HUES64 (cell line): ENCODE measurements around the gene CD58.

Source experiments
- H3K27ac ChIP-seq: 2 replicates; pipeline ENCODE4 v1.7.0; 2013; ENCODE audit warnings: low read depth, low read length, inconsistent platforms
- H3K27me3 ChIP-seq: 2 replicates; pipeline ENCODE4 v1.6.1; 2013; ENCODE audit warnings: mild to moderate bottlenecking, low read length; ENCODE audit not compliant: insufficient read depth
- H3K36me3 ChIP-seq: 2 replicates; pipeline ENCODE4 v1.6.1; 2013; ENCODE audit warnings: mild to moderate bottlenecking, low read length; ENCODE audit not compliant: insufficient read depth
- H3K4me1 ChIP-seq: 2 replicates; pipeline ENCODE4 v1.6.1; 2013; ENCODE audit warnings: mild to moderate bottlenecking, low read length, moderate library complexity; ENCODE audit not compliant: insufficient read depth
- H3K4me3 ChIP-seq: 2 replicates; pipeline ENCODE4 v1.5.1; 2013; ENCODE audit warnings: mild to moderate bottlenecking, low read length, moderate library complexity
- H3K9ac ChIP-seq: 2 replicates; pipeline ENCODE4 v1.6.1; 2013; ENCODE audit warnings: mild to moderate bottlenecking, low read depth, low read length
- H3K9me3 ChIP-seq: 2 replicates; pipeline ENCODE4 v1.6.1; 2013; ENCODE audit warnings: low read depth, low read length; ENCODE audit not compliant: insufficient read depth
- WGBS: fragments of 150-250, 120-280 bp; methylation state at CpG from one replicate; pipeline ENCODE4 v1.1.7; 2013; ENCODE audit warnings: missing lambda C conversion rate; 5-methylcytosine and 5-hydroxymethylcytosine counted together

The CD58 gene

DNA sequence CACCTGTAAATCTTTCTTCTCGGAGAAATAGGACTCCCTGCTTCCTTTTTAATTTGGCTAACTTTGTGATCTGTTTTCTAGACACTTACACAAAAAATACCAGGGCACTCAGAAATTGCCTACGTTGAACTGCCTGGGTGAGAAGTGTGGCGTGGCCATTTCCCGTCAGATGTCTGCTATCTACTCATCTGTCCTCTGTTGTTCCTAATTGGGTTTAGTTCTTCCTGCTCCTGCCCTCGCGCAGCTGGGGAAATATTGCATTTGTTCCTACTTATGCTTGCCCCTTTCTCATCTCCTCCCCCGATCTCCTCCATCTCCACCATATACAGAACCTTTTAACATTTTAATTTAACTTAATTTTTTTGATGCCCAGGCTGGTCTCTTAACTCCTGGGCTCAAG, 55.1 kb downstream of the CD58 start:
- Histone ChIP-seq H3K27ac (no peak overlapping the region), H3K27me3 (no peaks in the 10 kb centered on the region), H3K9ac (no peak overlapping the region), H3K36me3 (no peaks in the 10 kb centered on the region), H3K4me3 (no peak overlapping the region), H3K9me3 (no peaks in the 10 kb centered on the region), H3K4me1 (no peaks in the 10 kb centered on the region)
- WGBS = 93% methylated on average over 7 of the region's 7 CpGs

DNA sequence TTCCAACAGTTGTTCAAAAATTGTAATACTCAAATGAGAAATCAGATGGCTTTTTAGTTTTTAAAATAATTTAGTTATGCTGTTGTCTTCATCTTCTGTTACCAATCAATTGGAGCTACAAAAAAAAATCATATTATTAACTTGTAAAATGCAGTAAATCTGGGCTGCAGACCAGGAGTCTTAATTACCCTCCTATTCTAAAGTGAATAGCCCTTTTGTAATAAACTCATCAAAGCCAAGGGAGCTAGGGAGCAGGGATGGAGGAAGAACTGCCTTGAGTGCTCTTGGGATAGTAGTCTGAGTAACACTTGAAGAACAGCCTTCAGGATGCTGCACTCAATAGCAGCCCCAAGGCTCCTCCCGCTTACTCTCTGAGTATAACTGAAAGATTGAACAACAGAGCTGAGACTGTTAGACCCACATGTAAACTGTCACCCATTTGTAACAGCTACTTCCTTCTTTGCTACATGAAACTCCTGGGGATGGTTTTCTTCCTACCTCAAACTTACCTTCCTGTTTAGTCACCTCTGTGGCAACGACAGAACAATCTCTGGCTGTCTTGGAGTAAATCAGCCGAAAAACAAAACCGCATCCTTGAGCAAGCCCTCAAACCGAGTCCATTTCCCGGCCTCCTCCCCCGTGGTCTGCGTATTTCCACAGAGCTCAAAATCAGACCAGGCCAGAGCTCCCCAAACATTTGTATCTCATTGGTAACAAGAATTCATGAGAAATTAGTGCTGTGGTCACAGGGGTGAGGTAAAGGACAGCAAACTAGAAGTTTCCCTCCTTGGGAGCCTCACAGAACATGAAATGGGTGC, 55.9 kb downstream of the CD58 start:
- Histone ChIP-seq H3K27me3 (no peaks in the 10 kb centered on the region), H3K9me3 (no peaks in the 10 kb centered on the region), H3K36me3 (no peaks in the 10 kb centered on the region), H3K4me3 (no peak overlapping the region), H3K9ac (no peak overlapping the region), H3K27ac (no peak overlapping the region), H3K4me1 (no peaks in the 10 kb centered on the region)
- WGBS = 91% methylated on average over 8 of the region's 8 CpGs

DNA sequence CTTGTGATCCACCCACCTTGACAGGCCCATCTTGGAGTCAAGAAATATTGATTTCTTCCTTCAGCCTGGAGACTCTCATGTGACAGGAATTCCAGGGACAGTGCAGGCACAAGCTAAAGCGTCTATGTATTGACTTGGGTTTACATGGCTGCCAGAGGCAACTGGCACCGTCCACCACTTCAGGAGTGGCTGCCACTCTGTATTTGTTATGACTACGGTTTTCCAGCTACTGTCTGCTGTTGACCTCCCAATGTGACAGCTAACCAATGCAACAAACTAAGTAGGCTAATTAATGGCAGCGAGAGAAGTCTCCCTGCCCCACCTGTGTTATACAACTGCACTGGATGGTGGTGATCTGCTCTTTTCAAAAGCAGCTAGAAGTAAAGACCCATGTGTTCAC, 56.9 kb downstream of the CD58 start:
- Histone ChIP-seq H3K4me3 (no peak overlapping the region), H3K4me1 (no peaks in the 10 kb centered on the region), H3K36me3 (no peaks in the 10 kb centered on the region), H3K9ac (no peak overlapping the region), H3K9me3 (no peaks in the 10 kb centered on the region), H3K27me3 (no peaks in the 10 kb centered on the region), H3K27ac (no peak overlapping the region)
- 92% methylated on average over 4 of the region's 4 CpGs for WGBS

DNA sequence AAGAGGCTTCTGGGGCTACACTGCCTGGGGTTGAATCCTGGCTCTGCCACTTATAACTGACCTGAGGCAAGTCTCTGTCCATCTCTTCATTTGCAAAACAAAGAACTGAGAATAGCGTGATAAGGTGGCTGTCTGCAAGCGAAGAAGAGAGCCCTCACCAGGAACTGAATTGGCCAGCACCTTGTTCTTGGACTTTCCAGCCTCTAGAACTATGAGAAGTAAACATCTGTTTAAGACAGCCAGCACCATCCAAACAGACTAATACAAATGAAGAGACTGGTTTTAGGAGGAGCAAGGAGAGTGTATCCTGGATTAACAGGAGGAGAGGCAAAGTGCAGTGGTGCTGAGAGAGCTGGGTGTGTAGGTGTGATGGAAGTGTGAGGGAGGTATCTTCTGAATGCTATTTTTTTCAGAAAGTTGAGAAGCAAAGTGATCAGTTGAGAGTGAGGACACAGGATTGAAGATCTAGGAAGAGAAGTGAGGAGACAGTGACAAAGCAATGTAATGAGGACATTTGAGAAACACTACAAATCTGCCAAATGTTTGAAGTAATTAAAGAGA, 59.3 kb downstream of the CD58 start:
- Histone ChIP-seq H3K4me3 (no peak overlapping the region), H3K4me1 (no peaks in the 10 kb centered on the region), H3K27ac (no peak overlapping the region), H3K27me3 (no peaks in the 10 kb centered on the region), H3K9ac (no peak overlapping the region), H3K9me3 (no peaks in the 10 kb centered on the region), H3K36me3 (no peaks in the 10 kb centered on the region)
- WGBS = 71% methylated on average over 2 of the region's 2 CpGs

GRCh38 chr1:116510361-116510760, 60.5 kb downstream of the CD58 start:
- Histone ChIP-seq H3K4me3 (no peak overlapping the region), H3K27me3 (no peaks in the 10 kb centered on the region), H3K9me3 (no peaks in the 10 kb centered on the region), H3K9ac (no peak overlapping the region), H3K36me3 (no peaks in the 10 kb centered on the region), H3K4me1 (no peaks in the 10 kb centered on the region), H3K27ac (no peak overlapping the region)
- WGBS = 87% methylated on average over 4 of the region's 4 CpGs

DNA sequence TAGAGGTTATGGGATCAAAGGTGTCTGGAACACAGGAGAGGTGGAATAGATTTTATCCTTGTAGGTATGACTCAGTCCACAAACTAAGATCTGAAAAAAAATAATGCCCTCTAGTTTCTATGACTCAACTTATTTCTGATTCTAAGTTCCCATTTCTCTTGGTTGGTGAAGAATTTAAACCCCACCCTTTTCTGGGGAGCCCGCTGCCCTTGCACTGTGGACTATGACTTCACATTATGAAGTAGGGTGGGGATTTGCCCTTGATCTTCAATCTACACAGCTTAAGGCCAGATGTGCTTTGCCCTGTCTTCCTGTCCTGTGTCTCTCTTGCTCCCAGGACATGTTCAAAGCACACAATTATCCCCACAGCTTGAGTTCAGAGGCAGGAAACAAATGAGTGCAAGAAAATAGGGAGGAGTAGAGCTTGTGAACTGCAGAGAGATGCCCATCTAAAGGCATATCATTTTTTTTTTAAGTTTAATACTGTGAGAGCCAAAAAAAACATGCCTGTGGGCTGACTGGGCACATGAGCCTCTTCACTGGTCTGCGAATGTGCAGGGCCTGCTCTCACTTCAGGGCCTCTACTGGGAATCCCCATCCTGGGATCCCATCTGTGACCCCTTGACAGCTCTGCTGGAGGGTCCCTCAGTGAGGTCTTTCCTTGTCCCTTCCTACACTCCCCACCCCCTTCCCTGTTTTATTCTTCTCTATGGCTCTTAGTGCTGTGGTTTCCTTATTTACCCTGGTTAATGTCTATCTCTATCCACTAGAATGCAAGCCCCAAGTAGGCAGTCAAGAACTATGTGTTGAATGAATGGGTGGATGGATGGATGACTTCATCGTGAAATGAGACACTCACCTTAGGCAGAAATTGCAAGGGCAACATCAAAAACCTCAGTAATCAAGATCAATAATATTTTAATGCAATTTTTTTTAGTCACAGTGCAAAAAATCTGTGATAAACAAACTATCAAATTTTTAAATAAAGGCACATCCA, 61.5 kb downstream of the CD58 start:
- H3K27me3 ChIP-seq = no peaks in the 10 kb centered on the region

GRCh38 chr1:116508085-116508983, 62.5 kb downstream of the CD58 start:
- Histone ChIP-seq H3K27ac (no peak overlapping the region), H3K27me3 (no peaks in the 10 kb centered on the region), H3K4me1 (no peaks in the 10 kb centered on the region), H3K9me3 (no peaks in the 10 kb centered on the region), H3K36me3 (no peaks in the 10 kb centered on the region), H3K4me3 (no peak overlapping the region), H3K9ac (no peak overlapping the region)
- WGBS = 92% methylated on average over 4 of the region's 4 CpGs

More for the DNA sequence above, 61.5 kb downstream of the CD58 start:
- Histone ChIP-seq H3K4me3 (no peak overlapping the region), H3K9me3 (no peaks in the 10 kb centered on the region), H3K4me1 (no peaks in the 10 kb centered on the region), H3K27ac (no peak overlapping the region), H3K9ac (no peak overlapping the region), H3K36me3 (no peaks in the 10 kb centered on the region)
- WGBS = 85% methylated on average over 3 of the region's 3 CpGs

- Histone ChIP-seq H3K4me3 (no peak overlapping the region), H3K9me3 (no peaks in the 10 kb centered on the region), H3K4me1 (no peaks in the 10 kb centered on the region), H3K27me3 (no peaks in the 10 kb centered on the region), H3K36me3 (no peaks in the 10 kb centered on the region), H3K27ac (no peak overlapping the region), H3K9ac (no peak overlapping the region)
- 90% methylated on average over 2 of the region's 2 CpGs for WGBS
These were observed 63.2 kb downstream of the CD58 start for GRCh38 chr1:116507631-116508030.

DNA sequence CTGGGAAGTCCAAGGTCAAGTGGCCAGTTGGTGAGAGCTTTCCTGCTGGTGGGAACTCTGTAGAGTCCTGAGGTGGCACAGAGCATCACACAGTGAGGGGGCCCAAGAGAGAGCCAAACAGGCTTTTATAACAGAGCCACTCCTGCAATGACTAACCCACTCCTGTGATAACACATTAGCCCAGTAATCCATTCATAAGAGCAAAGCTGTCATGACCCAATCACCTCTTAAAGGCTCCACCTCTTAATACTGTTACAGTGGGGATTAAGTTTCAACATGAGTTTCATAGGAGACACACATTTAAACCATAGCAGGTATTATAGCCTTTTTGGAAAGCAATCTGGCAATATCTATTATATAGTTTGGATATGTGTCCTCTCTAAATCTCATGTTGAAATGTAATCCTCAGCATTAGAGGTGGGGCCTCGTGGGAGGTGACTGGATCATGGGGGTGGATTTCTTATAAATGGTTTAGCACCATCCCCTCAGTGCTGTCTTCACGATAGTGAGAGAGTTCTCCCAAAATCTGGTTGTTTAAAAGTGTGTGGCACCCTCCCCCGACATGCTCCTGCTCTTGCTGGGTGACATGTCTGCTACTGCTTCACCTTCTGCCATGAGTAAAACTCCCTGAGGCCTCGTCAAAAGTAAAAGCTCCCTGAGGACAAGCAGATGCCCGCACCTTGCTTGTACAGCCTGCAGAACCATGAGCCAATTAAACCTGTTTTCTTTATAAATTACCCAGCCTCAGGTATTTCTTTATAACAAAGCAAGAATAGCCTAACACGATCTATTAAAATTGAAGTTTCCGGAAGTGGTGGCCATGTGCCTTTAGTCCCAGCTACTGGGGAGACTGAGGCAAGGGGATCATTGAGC, 64.5 kb downstream of the CD58 start:
- no peak overlapping the region for H3K27ac ChIP-seq
- no peaks in the 10 kb centered on the region for H3K4me1 ChIP-seq

More for the DNA sequence above, 64.5 kb downstream of the CD58 start:
- Histone ChIP-seq H3K27me3 (no peaks in the 10 kb centered on the region), H3K9me3 (no peaks in the 10 kb centered on the region), H3K9ac (no peak overlapping the region), H3K36me3 (no peaks in the 10 kb centered on the region), H3K4me3 (no peak overlapping the region)
- WGBS = 96% methylated on average over 7 of the region's 7 CpGs
